Kidney (tissue), 14 donors: Measurements from ENCODE around the gene MYL11. TPM values are rescaled to one million over a fixed set of nuclear protein-coding genes. Genes with fewer than 3 reads are reported as not detected.

Experiments used
- DNase-seq, 5 donors: peaks; one replicate each; pipeline ENCODE4 v3.0.0-alpha.2; 2013 to 2020
- FAIRE-seq: peaks from 2 replicates; lab custom pipeline; 2012; peaks lifted over from hg19 to GRCh38; lab: Jason Lieb, UNC
- H3K27ac ChIP-seq, 2 donors: one replicate each; pipeline ENCODE4 v1.7.0; 2013; ENCODE audit warnings: low read depth in 2 of 2, low read length in 2 of 2, inconsistent platforms in 1 of 2
- H3K27me3 ChIP-seq: one replicate; pipeline ENCODE4 v1.7.1; 2013; ENCODE audit warnings: low read length, inconsistent platforms; ENCODE audit not compliant: control insufficient read depth, insufficient read depth
- H3K36me3 ChIP-seq, 3 donors: one replicate each; pipeline versions ENCODE4 v1.7.0 to v1.7.1; 2013; ENCODE audit warnings: low read length in 3 of 3, control low read depth in 1 of 3, inconsistent platforms in 1 of 3; ENCODE audit not compliant: insufficient read depth in 3 of 3, control insufficient read depth in 2 of 3
- H3K4me1 ChIP-seq, 3 donors: one replicate each; pipeline versions ENCODE4 v1.7.0 to v1.7.1; 2013; ENCODE audit warnings: low read length in 3 of 3, inconsistent platforms in 1 of 3, low read depth in 1 of 3; ENCODE audit not compliant: control insufficient read depth in 2 of 3, insufficient read depth in 2 of 3
- H3K4me3 ChIP-seq, 3 donors: one replicate each; pipeline versions ENCODE4 v1.7.0 to v1.8.1; 2013; ENCODE audit warnings: low read length in 3 of 3, control low read depth in 1 of 3, inconsistent platforms in 1 of 3
- H3K9ac ChIP-seq, 3 donors: one replicate each; pipeline versions ENCODE4 v1.7.0 to v1.7.1; 2013; ENCODE audit warnings: low read length in 3 of 3, control low read depth in 1 of 3, inconsistent platforms in 1 of 3
- H3K9me3 ChIP-seq, 3 donors: one replicate each; pipeline versions ENCODE4 v1.7.0 to v1.7.1; 2013; ENCODE audit warnings: low read length in 3 of 3, control low read depth in 1 of 3, inconsistent platforms in 1 of 3; ENCODE audit not compliant: control insufficient read depth in 2 of 3, insufficient read depth in 1 of 3
- CTCF ChIP-seq: IDR thresholded peaks from 3 replicates; pipeline ENCODE4 v1.5.1; 2012; ENCODE audit warnings: mild to moderate bottlenecking, moderate library complexity, borderline replicate concordance; ENCODE audit not compliant: insufficient read depth; ENCODE audit errors: extremely low read depth
- intact Hi-C: fragments of 100-400 bp; cut with DNase I; formaldehyde crosslinking; loops from one replicate; pipeline ENCODE4 v1.11.1; 2022
- polyA plus RNA-seq: library from polyadenylated mRNA; stranded (reverse); fragments of 350-450 nt; fragmentation: Illumina TruSeq; extraction: RNeasy Lipid Tissue Mini Kit (QIAGEN cat#74804); gene quantifications from one replicate; pipeline ENCODE4 v1.2.3, GENCODE V29; 2014; ENCODE audit warnings: low read depth, low replicate concordance; ENCODE audit not compliant: insufficient read depth
- total RNA-seq: library from RNA; stranded (reverse); fragmentation: NEBNext Ultra II Directional; extraction: Animal tissue kit (Norgen Biotek cat#: 25700); gene quantifications from one replicate; pipeline ENCODE4 v1.2.1, GENCODE V29; 2021
- donor health status: control.
- donor health status: control.
- donor health status: control.
- donor health status: control.
- donor health status: control.
- donor health status: DM: yes; HTN: yes; CAD: no.
- donor health status: Normal renal cell carcinoma (clear cell type).

MYL11 gene
- total and polyA plus RNA-seq, 2 donors from 2014 or later, result 2.3 TPM; not detected in 1

DNA sequence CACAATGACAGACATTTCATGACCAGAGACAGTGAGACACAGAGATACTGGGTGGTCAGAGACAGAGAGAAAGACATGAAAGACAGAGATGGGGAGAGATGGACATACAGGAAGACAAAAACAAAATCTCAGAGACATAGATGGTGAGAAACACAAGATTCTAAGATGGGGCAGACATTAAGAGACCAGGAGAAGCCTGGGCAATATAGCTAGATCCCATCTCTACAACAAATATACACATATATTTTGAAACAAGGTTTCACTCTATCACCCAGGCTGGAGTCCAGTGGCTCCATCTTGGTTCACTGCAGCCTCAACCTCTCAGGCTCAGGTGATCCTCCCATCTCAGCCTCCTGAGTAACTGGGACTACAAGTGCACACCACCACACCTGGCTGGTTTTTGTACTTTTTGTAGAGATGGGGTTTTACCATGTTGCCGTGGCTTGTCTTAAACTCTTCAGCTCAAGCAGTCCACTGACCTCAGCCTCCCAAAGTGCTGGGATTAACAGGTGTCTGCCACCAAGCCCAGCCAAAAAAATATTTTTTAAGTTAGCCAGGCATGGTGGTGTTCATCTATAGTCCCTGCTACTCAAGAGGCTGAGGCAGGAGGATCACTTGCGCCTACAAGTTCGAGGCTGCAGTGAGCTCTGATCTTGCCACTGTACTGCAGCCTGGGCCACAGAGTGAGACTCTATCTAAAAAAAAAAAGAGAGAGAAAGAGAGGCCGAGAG is 5.6 kb downstream of the MYL11 start:
- DNase-seq (no peak), FAIRE-seq (no peak)
- Histone ChIP-seq H3K9me3 (no peaks in the 10 kb centered on the region), H3K9ac (no peak overlapping the region), H3K4me3 (no peak overlapping the region), H3K36me3 (no peaks in the 10 kb centered on the region), H3K4me1 (peaks cover 0 to 10% (median 4%) of the 10 kb centered on the region in 3 donors), H3K27ac (no peak overlapping the region), H3K27me3 (no peaks in the 10 kb centered on the region)
- TF ChIP-seq CTCF, result no peak
- intact Hi-C loops, result no loop called here

- H3K27me3 ChIP-seq, result no peaks in the 10 kb centered on the region
- H3K36me3 ChIP-seq, result no peaks in the 10 kb centered on the region
- H3K27ac ChIP-seq, result no peak overlapping the region
- H3K4me1 ChIP-seq, result peaks cover 0 to 10% (median 4%) of the 10 kb centered on the region in 3 donors
- FAIRE-seq (no peak), DNase-seq (peak in 1 of 5 donors; percentile 47)
- no peak overlapping the region for H3K9ac ChIP-seq
- TF ChIP-seq CTCF, result no peak
- no peaks in the 10 kb centered on the region for H3K9me3 ChIP-seq
- intact Hi-C loops, result no loop called here
- H3K4me3 ChIP-seq, result no peak overlapping the region
Measured at GRCh38 chr16:30380803-30381208, 6.2 kb downstream of the MYL11 start.

DNA sequence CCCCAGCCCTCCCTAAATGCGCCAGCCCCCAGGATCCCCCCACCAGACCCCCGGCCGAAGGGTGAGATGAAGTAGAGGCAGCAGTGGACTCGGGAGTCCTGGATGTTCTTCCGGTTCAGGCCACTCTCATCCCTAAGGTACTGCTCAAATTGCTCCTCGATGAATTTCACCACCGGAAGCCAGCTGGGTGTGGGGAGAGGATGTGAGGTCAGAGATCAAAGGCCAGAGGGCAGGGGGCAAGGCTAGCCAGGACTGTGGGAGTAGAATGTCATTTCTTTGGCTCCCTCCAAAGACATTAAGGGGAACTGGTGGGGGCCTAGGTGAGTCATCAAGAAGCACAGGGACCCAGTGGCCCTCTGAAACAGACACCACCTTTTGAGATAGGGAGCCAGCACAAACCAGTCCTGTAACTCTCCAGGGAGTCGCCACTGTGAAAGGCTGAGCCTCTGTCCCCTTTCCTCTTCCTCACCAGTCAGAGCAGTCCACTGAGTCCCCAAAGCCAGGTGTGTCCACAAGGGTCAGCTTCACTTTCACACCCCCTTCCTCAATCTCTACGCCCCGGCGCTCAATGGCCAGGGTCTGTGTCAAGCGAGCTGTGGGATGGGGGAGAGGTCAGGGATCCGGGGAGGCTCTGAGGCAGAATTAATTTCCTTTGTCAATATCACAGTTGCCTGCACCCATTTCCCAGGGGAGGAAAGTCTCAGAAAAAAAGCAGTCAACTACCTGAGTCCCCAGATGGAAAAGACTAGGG is 6.9 kb downstream of the MYL11 start:
- H3K9me3 ChIP-seq, result no peaks in the 10 kb centered on the region
- DNase-seq, result peak in 1 of 5 donors; percentile 67
- H3K4me3 ChIP-seq, result no peak overlapping the region
- H3K27ac ChIP-seq, result no peak overlapping the region
- TF ChIP-seq CTCF, result no peak
- no peak overlapping the region for H3K9ac ChIP-seq
- no peaks in the 10 kb centered on the region for H3K27me3 ChIP-seq
- H3K36me3 ChIP-seq, result no peaks in the 10 kb centered on the region
- intact Hi-C loops, result no loop called here
- peaks cover 0 to 10% (median 4%) of the 10 kb centered on the region in 3 donors for H3K4me1 ChIP-seq
- no peak for FAIRE-seq
